VCaP (cell line): ENCODE results near the gene ARHGAP24.

Experiments used
- H3K27ac ChIP-seq: fragments of 450-650 bp; 2 replicates; pipeline ENCODE4 v1.5.1; 2017
- TF ChIP-seq, protein P1 (sequence below): fragments of 450-650 bp; conservative IDR thresholded peaks from 2 replicates; pipeline ENCODE4 v1.5.1; 2017; ENCODE audit warnings: mild to moderate bottlenecking, moderate library complexity

Gene ARHGAP24

DNA sequence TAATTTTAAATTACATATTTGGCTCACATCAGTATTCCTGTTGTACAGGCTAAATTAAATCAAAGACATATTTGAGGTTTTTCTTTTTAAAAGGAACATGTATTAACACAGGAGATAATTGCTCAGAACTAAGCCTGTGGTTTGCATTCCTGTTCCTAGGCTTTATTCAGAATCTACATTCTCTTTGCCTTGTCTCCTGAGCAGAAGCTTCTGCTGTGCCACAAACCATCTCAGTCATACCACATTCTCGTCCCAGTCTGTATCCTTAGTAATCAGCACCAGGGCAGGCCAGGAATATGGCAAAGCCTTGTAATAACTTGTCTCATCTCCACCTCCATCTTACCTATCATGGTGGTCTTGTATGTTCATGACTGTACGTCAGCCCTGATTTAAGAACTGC is 162.8 kb downstream of the ARHGAP24 start:
- TF ChIP-seq, protein P1, sequence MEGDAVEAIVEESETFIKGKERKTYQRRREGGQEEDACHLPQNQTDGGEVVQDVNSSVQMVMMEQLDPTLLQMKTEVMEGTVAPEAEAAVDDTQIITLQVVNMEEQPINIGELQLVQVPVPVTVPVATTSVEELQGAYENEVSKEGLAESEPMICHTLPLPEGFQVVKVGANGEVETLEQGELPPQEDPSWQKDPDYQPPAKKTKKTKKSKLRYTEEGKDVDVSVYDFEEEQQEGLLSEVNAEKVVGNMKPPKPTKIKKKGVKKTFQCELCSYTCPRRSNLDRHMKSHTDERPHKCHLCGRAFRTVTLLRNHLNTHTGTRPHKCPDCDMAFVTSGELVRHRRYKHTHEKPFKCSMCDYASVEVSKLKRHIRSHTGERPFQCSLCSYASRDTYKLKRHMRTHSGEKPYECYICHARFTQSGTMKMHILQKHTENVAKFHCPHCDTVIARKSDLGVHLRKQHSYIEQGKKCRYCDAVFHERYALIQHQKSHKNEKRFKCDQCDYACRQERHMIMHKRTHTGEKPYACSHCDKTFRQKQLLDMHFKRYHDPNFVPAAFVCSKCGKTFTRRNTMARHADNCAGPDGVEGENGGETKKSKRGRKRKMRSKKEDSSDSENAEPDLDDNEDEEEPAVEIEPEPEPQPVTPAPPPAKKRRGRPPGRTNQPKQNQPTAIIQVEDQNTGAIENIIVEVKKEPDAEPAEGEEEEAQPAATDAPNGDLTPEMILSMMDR: no peak
- no peak overlapping the region; the same call in 1 of the 2 replicates for H3K27ac ChIP-seq

DNA sequence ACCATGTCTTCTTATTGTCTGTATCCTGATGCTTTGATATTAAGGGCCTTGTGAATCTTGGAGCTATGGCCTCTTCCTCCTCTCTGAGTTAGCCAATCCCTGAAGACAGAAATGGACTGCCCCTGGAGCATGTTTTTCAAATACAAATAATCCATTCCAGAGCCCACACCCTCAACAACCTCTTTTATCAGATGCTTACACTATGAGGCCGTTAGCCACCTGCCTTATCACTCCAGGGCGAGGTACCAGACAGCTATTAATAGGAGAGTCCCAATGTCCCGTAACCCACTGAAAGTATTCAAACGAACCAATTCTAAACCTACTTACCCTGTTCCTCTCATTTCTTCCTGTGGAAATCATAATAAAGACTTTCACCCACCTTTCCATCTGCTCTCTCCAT is 165.0 kb downstream of the ARHGAP24 start:
- H3K27ac ChIP-seq: no peak overlapping the region
- TF ChIP-seq, protein P1: no peak

- no peak overlapping the region for H3K27ac ChIP-seq
- TF ChIP-seq, protein P1: no peak
Observed at GRCh38 chr4:85642356-85643100, 167.6 kb downstream of the ARHGAP24 start.

DNA sequence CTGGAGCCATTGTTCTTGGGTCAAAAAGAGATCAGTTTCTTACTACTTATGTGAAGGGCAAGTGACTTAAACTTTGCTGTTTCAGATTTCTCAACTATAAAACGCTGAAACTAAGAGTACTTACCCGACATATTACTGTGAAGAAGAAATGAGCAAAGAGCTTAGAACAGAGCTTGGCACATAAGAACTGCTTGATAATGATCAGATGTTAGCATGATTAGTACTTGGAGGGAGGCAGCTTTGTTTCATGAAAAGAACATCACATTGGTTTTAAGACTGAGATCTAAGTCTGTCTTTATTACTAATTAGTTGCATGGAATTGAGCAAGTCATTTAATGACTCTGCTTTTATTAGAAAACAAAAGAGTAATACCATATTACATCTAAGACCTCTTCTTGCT is 169.1 kb downstream of the ARHGAP24 start:
- H3K27ac ChIP-seq: no peak overlapping the region
- TF ChIP-seq, protein P1: no peak

DNA sequence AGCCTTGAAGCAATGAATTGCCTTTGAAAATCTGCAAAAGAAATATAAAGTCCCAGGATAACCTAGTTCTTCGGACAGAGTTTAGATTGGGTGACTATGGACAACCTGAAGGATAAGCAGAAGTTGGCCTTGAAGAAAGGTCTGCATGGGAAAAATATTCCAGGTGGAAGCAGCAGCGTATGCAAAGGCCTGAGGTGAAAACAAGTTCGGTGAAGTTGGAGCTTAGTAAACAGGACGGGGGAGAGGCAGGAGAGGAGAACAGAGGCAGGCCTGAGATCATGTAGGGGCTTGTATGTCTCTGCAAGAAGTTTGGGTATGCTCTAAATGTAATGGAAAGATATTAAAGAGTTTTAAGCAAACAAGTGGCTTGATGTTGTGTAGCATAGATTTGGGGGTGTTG is 176.0 kb downstream of the ARHGAP24 start:
- no peak overlapping the region for H3K27ac ChIP-seq
- TF ChIP-seq, protein P1: no peak

DNA sequence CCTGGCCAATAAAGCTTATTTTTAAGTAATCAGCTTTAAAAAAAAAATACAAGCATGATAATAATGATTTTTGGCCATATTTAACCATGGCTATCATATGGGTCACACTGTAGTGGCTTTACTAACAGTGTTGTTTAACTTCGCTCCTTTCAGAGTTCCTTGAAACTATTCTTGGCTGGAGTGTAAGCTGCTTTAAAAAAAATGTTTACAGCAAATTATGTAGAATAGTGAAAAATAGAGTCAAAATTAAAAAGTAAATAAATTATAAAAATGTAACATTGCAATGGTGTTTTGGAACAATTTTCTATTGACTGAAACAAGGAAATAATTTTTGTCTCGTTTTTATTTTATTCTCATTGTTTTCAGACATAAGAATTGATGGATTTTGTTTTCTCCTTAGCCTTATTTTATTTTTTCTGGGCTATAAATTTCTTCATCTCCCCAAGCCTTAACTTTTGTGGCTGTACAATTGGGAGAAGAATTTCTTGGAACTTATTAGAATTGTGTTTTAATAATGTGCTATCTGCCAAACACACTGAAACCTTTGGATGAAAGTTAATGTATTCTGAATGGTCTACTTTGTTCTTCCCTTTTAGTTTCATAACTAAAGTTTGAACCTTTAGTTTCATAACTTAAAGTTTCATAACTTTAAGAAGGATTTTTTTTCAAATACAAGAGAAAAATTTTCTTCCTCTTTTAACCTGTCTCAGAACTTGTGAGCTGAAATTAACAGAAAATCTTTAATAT is 182.0 kb downstream of the ARHGAP24 start:
- H3K27ac ChIP-seq: no peak overlapping the region
- TF ChIP-seq, protein P1: no peak

- no peak overlapping the region for H3K27ac ChIP-seq
- TF ChIP-seq, protein P1: no peak
Observed at GRCh38 chr4:85658766-85659439, 184.0 kb downstream of the ARHGAP24 start.
